ENCODE results near the gene KNCN. TPM values are rescaled to one million over a fixed set of nuclear protein-coding genes. Genes with fewer than 3 reads are reported as not detected.

Gene KNCN
- total RNA-seq, 1 donor from 2014 or later = not detected

DNA sequence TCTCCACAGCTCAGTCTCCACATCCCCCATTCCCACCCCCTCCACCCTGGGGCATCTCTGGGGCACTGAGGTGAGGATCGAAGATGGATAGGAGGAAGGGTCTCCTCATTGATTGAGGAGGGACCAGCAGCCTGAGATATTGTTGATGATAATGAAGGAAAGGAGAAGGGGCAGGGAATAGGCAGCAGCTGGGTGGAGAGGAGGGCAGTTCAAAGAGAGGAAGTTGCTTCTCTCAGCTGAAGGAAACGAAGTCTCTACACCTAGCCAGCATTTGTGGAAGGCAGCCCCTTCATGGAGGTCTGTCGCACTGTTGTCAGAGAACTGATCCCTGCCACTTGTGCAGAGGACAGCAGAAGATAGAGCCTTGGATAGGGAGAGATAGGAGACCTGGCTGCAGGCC lies 5.7 kb downstream of the KNCN start:
- TF ChIP-seq, protein P1, sequence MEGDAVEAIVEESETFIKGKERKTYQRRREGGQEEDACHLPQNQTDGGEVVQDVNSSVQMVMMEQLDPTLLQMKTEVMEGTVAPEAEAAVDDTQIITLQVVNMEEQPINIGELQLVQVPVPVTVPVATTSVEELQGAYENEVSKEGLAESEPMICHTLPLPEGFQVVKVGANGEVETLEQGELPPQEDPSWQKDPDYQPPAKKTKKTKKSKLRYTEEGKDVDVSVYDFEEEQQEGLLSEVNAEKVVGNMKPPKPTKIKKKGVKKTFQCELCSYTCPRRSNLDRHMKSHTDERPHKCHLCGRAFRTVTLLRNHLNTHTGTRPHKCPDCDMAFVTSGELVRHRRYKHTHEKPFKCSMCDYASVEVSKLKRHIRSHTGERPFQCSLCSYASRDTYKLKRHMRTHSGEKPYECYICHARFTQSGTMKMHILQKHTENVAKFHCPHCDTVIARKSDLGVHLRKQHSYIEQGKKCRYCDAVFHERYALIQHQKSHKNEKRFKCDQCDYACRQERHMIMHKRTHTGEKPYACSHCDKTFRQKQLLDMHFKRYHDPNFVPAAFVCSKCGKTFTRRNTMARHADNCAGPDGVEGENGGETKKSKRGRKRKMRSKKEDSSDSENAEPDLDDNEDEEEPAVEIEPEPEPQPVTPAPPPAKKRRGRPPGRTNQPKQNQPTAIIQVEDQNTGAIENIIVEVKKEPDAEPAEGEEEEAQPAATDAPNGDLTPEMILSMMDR (IDR thresholded peaks at IDR 0.05; ENCODE audit: insufficient read depth, low read length, severe bottlenecking) = no peak
- no peak for DNase-seq (ENCODE audit: low read depth)
- FAIRE-seq = no peak
- peaks cover 26% of the 10 kb centered on the region for H3K27me3 ChIP-seq (ENCODE audit: control insufficient read depth, insufficient read depth, low read length)
- H3K4me3 ChIP-seq (ENCODE audit: low read depth, low read length) = no peak overlapping the region
- H3K36me3 ChIP-seq (ENCODE audit: control insufficient read depth, insufficient read depth, low read length) = no peaks in the 10 kb centered on the region

DNA sequence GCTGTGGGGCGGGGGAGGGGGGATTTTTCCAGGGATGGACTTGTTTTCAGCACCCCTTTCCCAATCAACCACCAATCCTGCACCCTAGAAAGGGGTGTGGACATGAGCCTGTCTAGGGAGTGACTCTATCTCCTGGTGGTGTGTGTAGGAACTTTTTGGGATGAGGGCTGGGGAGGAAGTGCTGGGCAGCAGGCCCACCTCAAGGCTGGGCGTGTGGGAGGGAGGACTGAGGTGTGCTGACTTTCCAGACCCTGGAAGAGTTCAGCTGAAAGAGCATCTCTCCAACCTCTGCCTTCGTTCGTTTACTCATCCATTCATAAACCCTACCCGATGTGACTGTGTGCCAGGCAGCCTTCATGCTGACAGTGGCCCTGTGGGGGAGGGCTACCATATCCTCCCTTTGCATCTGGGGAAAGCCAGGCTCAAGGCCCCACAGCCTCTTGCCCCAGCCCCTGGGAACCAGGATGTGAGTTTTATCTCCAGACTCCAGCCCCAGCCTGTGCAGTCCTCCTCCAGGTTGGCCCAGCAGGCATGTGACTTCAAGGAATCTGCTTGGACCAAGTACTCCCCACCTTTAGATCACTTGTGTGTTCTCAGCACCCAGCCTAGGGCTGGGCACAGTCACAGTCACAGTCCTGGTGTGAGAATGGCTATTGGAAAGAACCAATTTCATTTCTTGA lies 6.7 kb downstream of the KNCN start:
- DNase-seq (ENCODE audit: low read depth) (no peak), FAIRE-seq (peak; percentile 83)
- TF ChIP-seq, protein P1 (IDR thresholded peaks at IDR 0.05; ENCODE audit: insufficient read depth, low read length, severe bottlenecking) = no peak
- Histone ChIP-seq H3K27me3 (ENCODE audit: control insufficient read depth, insufficient read depth, low read length) (peaks cover 26% of the 10 kb centered on the region), H3K4me3 (ENCODE audit: low read depth, low read length) (no peak overlapping the region), H3K36me3 (ENCODE audit: control insufficient read depth, insufficient read depth, low read length) (no peaks in the 10 kb centered on the region)

DNA sequence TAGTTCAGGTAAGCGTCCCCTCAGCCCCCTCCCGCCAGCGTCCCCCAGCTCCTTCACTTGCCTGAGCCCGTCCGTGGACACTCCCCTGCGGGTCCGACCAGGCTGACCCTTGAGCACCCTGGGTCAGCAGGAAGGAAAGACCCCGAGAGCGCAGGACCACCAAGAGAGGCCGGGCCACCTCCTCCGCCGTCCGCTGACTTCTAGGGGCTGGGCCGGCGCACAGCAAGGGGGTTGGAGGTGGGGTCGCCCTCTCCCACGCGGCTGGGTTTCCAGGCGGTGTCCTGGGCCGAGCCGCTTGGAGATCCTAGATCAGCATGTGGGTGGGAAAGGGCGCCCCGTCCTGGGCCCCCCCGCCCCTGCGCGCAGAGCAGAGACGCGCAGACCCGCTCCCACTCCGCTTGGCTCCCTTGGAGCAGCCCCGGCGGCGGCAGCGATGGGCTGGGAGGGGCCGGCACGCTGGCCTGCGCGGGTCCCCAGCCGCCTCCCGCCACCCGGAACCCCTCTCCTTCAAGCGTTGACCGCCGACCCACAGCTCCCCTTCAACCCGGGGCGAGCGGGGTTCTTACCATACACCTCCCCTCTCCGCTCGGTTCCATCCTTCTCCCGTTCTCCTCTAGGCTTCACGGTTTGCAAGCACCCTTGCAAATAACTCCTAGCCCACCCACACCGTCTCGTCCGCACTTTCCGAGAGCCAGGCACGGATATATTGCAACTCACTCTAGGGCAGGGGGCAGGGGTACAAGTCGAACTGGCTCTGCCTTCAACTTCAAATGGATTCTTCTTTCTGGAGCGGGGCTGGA lies 7.5 kb downstream of the KNCN start:
- Histone ChIP-seq H3K27me3 (ENCODE audit: control insufficient read depth, insufficient read depth, low read length) (peaks cover 26% of the 10 kb centered on the region), H3K36me3 (ENCODE audit: control insufficient read depth, insufficient read depth, low read length) (no peaks in the 10 kb centered on the region), H3K4me3 (ENCODE audit: low read depth, low read length) (no peak overlapping the region)
- TF ChIP-seq, protein P1 (IDR thresholded peaks at IDR 0.05; ENCODE audit: insufficient read depth, low read length, severe bottlenecking) = no peak
- DNase-seq (ENCODE audit: low read depth) = no peak
- no peak for FAIRE-seq

DNA sequence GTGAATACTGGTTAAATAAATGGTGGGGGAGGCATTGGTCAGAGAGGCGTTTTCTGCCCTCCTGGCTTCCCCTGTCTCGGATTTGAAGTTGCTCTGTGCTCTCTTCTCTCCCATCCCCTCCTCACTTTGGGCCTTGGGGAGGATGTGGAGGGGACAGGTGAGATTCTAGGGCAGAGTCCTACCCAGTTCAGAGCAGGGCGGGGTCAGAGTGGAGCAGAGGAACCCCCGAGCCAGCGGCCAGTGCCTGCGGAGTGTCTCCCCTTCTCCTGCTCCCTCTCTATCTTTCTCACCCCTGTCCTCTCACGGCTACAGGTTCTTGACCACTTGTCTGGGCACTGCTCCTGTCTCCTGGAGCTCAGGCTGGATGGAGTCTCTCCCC lies 8.1 kb downstream of the KNCN start:
- no peak for FAIRE-seq
- H3K27me3 ChIP-seq (ENCODE audit: control insufficient read depth, insufficient read depth, low read length) = peaks cover 26% of the 10 kb centered on the region
- TF ChIP-seq, protein P1 (IDR thresholded peaks at IDR 0.05; ENCODE audit: insufficient read depth, low read length, severe bottlenecking) = no peak
- no peaks in the 10 kb centered on the region for H3K36me3 ChIP-seq (ENCODE audit: control insufficient read depth, insufficient read depth, low read length)
- DNase-seq (ENCODE audit: low read depth) = no peak
- no peak overlapping the region for H3K4me3 ChIP-seq (ENCODE audit: low read depth, low read length)

DNA sequence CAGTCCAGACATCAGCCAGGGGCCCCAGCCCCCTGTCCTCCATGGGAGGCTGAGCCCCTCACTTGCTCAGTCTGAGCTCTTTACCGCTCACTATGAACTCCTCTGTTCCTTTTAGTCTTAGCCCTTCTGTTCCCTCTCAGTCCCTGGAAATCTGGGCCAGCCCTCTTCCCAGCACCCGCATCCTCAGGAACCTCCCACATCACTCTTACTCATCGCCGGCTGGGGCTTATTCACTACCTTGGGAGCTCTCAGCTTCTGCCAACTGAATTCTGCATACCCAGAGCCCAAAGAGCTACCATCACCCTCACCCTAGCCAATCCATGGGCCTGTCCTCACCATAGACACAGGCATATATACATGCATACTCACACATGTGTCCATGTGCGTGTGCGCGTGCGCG lies 11.5 kb downstream of the KNCN start:
- H3K27me3 ChIP-seq (ENCODE audit: control insufficient read depth, insufficient read depth, low read length) = peaks cover 18% of the 10 kb centered on the region
- TF ChIP-seq, protein P1 (IDR thresholded peaks at IDR 0.05; ENCODE audit: insufficient read depth, low read length, severe bottlenecking) = no peak
- peak; percentile 74 for DNase-seq (ENCODE audit: low read depth)
- no peak overlapping the region for H3K4me3 ChIP-seq (ENCODE audit: low read depth, low read length)
- FAIRE-seq = peak; percentile 86
- H3K36me3 ChIP-seq (ENCODE audit: control insufficient read depth, insufficient read depth, low read length) = no peaks in the 10 kb centered on the region
